Skin epidermis (tissue), 12 donors: ENCODE results near the gene PARD3B.

Experiments used
- H3K27ac ChIP-seq, 21 experiments: fragments of 200-600 bp; sonication (generic) in 11 of 21; one replicate each; pipeline ENCODE4 v1.5.0; 2020; ENCODE audit warnings: mild to moderate bottlenecking in 3 of 21, inconsistent platforms in 2 of 21, moderate library complexity in 2 of 21
- H3K4me3 ChIP-seq, 7 experiments: fragments of 200-600 bp; sonication (generic) in 2 of 7; one replicate each; pipeline ENCODE4 v1.5.0; 2020; ENCODE audit warnings: inconsistent platforms in 2 of 7, mild to moderate bottlenecking in 2 of 7, moderate library complexity in 1 of 7

PARD3B gene

GRCh38 chr2:205133544-205133943 is 588.3 kb downstream of the PARD3B start:
- no peak overlapping the region for H3K4me3 ChIP-seq

GRCh38 chr2:205138735-205139134 is 593.5 kb downstream of the PARD3B start:
- Histone ChIP-seq H3K4me3 (no peak overlapping the region), H3K27ac (no peak overlapping the region)

More at GRCh38 chr2:205133544-205133943, 588.3 kb downstream of the PARD3B start:
- H3K27ac ChIP-seq: no peak overlapping the region

GRCh38 chr2:205139822-205140463 is 594.7 kb downstream of the PARD3B start:
- H3K4me3 ChIP-seq: no peak overlapping the region
- H3K27ac ChIP-seq: no peak overlapping the region

DNA sequence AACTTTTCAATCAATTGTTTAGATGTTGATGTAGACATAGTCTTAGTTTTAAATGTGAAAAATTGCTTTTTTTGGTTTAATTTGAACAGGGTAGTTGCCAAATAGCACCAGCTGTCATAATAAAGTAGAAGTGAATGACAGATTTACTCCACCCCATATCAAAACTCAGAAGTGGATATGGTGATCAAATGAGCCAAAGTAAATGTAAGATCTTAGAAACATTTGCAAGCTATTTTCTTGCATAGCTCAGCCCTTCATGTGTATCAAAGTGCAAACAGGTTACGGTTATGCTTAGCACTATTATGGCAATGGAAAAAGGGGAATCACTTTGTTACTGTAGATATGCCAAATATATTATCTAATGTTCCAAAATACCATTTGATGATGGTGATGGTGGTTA is 596.1 kb downstream of the PARD3B start:
- no peak overlapping the region for H3K4me3 ChIP-seq
- no peak overlapping the region for H3K27ac ChIP-seq

GRCh38 chr2:205145888-205146287 is 600.6 kb downstream of the PARD3B start:
- H3K27ac ChIP-seq: no peak overlapping the region
- no peak overlapping the region for H3K4me3 ChIP-seq

DNA sequence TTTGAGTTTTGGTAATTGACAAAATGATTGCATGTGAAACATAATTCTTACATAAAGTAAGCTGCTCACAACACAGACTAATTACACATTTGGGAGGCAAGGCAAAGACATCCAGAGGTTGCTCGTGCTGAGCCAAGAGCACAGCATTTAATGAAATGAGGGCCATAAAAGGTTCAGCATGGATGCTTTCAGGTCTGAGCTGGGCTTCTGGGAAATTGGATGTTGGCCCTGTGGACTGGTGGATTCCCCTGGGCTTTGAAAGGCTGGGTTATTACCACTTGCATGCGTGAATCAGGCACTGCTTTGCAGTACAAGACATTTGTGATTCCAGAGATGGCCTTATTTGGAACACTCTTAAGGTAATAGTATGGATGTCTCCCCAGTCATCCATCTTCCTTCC is 603.5 kb downstream of the PARD3B start:
- no peak overlapping the region for H3K27ac ChIP-seq
- no peak overlapping the region for H3K4me3 ChIP-seq

GRCh38 chr2:205156457-205156856 is 611.2 kb downstream of the PARD3B start:
- H3K4me3 ChIP-seq: no peak overlapping the region
- no peak overlapping the region for H3K27ac ChIP-seq

DNA sequence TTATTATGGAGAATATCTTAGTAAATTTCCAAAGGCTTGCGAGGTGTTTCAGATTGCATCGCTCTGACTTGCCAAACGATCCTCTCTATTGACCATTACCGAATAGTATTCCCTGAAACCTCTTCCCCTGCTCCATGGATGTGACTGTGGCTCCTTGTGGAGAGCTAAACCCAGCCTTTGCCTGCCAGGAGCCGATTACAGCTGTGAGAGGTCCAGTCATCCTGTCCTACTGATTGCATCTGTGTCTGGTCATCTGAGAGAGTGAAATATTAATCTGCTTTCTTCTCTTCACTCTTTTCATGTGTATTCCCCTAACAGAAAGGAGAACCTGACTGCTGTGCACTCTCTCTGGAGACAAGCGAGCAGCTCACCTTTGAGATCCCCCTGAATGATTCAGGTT is 613.1 kb downstream of the PARD3B start:
- Histone ChIP-seq H3K27ac (no peak overlapping the region), H3K4me3 (no peak overlapping the region)

- no peak overlapping the region for H3K27ac ChIP-seq
These were observed 616.0 kb downstream of the PARD3B start for GRCh38 chr2:205161156-205161839.

DNA sequence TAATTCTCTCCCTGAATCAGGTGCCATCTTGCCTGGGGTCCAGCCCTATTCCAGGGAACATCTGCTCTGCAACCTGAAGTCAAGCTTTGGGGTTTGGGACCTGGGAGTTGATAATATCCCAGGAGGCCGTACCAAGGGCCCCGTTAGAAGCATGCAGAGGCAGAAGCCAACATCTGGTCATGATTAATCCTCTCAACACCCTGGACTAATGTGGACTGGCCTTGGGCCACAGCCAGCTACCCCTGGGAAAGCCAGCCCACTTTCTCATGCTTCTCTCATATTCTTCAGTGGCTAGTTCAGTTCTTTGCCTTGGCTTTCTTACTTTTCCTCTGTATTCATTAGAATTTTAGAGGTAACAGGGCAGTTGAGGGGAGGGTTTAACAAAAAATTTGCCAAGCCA is 621.5 kb downstream of the PARD3B start:
- H3K27ac ChIP-seq: no peak overlapping the region
- no peak overlapping the region for H3K4me3 ChIP-seq

More at GRCh38 chr2:205161156-205161839, 616.0 kb downstream of the PARD3B start:
- H3K4me3 ChIP-seq: no peak overlapping the region

DNA sequence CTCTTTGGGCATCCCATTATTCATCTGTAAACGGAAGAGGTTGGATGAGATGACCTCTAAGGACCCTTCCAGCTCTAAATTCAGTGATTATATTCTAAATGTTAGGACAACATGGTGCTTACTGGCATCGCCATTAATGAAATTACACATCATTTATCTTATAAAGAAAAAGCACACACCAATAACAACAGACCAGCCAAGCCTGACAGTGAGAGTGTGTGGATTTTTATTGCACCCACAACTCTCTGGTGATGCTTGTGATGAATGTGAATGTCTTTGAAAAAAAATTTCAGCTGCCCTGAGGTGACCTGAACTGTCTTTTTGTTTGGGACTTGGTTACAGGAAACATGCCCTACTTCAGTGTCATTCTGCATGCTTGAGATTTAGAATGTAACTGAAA is 623.7 kb downstream of the PARD3B start:
- H3K27ac ChIP-seq: no peak overlapping the region
- H3K4me3 ChIP-seq: no peak overlapping the region

- Histone ChIP-seq H3K4me3 (no peak overlapping the region), H3K27ac (no peak overlapping the region)
These were observed 624.2 kb downstream of the PARD3B start for GRCh38 chr2:205169464-205169863.

DNA sequence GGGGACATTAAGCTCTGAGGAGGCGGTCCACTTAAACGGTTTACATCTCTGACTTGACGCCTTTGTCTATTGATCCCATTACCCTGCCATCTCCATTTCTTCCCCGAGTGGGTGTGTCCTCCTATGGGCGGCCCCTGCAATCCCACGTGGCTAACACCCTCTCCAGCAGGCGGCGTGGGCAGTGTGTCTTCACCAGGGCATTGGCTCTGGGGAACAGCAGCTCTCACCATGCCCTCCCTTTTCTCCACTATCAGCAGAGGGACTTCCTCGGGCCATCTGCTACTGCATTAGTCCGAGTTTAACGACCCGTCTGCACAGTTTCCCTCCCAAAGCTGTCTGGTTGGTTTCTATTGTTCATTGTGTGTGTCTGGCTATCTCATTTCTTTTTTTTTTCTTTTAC is 625.1 kb downstream of the PARD3B start:
- H3K27ac ChIP-seq: no peak overlapping the region
- no peak overlapping the region for H3K4me3 ChIP-seq

GRCh38 chr2:205171261-205171940 is 626.1 kb downstream of the PARD3B start:
- H3K4me3 ChIP-seq: no peak overlapping the region
- no peak overlapping the region for H3K27ac ChIP-seq

GRCh38 chr2:205175831-205176230 is 630.6 kb downstream of the PARD3B start:
- H3K27ac ChIP-seq: no peak overlapping the region
- H3K4me3 ChIP-seq: no peak overlapping the region

DNA sequence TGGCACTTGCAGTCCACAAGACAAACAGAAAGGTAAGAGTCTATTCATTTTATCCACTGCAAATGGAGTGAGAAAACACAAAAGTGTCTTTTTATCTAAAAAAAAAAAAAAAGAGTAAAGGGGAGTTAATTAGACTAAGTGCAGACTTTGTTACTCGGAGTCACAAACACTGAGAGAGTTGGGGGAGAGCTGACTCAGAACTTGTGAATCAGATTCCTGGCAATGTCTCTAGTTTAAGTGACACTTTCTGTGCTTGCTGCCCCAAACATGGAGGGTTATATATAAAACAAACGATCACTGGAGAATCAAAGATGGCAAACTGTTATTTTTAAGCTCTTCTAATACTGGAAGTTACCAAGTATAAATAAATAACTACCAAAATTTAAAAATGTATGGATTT is 631.3 kb downstream of the PARD3B start:
- no peak overlapping the region for H3K4me3 ChIP-seq
- no peak overlapping the region for H3K27ac ChIP-seq

DNA sequence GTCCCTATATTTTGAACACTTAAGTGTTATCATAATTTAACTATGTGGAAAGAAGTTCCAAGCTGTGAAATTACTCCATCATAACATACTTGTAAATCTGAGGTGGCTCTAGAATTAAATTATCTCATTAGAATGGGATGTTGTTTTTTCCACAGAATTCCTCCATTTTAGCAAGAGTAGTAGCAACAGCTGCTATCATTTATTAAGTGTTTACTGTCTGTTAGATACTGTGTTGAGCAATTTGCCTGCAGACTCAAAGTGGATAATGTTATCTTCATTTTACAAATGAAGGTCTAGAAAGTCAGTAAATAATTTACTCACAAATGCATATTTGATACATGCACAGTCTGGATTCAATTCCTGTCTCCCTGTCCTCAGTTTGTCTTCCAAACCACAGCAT is 632.3 kb downstream of the PARD3B start:
- Histone ChIP-seq H3K27ac (no peak overlapping the region), H3K4me3 (no peak overlapping the region)

- Histone ChIP-seq H3K4me3 (no peak overlapping the region), H3K27ac (no peak overlapping the region)
These were observed 635.5 kb downstream of the PARD3B start for GRCh38 chr2:205180730-205181129.

DNA sequence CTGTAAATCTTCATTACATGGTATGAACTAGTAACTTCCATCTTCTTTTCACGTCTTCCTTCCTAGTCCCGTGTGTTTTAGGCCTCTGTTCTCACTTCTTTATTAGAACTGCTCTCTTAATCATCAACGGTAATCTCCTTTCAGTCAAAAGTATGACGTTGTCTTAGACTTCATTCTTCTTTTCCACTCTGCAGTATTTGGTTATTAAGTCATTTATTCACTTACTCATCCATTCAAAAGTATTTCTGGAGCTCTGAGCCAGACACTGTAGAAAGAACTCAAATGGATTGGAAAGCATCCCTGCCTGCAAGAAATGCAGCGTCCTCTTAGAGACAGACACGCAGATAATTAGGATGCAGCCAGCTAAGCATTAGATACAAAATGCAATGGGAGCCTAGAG is 642.5 kb downstream of the PARD3B start:
- Histone ChIP-seq H3K27ac (no peak overlapping the region), H3K4me3 (no peak overlapping the region)

- Histone ChIP-seq H3K4me3 (no peak overlapping the region), H3K27ac (no peak overlapping the region)
These were observed 643.2 kb downstream of the PARD3B start for GRCh38 chr2:205188239-205189138.
